ENCODE measurements around the gene PIH1D1. TPM values are rescaled to one million over a fixed set of nuclear protein-coding genes. Genes with fewer than 3 reads are reported as not detected.

PIH1D1 gene
- total RNA-seq, 1 donor from 2014 or later = 78.8 TPM

GRCh38 chr19:49403404-49404187 is 48.0 kb downstream of the PIH1D1 start:
- no peaks in the 10 kb centered on the region for H3K36me3 Mint-ChIP-seq (ENCODE audit: low read depth, unreplicated experiment)
- H3K9me3 Mint-ChIP-seq (ENCODE audit: unreplicated experiment) = no peaks in the 10 kb centered on the region
- DNase-seq (ENCODE audit: low spot score) = no peak
- H3K27ac Mint-ChIP-seq (ENCODE audit: unreplicated experiment) = no peak overlapping the region
- TF ChIP-seq CTCF (IDR thresholded peaks at IDR 0.05; ENCODE audit: unreplicated experiment) = no peak
- no peak overlapping the region for H3K4me3 Mint-ChIP-seq (ENCODE audit: unreplicated experiment)
- H3K4me1 Mint-ChIP-seq (ENCODE audit: unreplicated experiment) = peaks cover 15% of the 10 kb centered on the region
- H3K27me3 Mint-ChIP-seq (ENCODE audit: unreplicated experiment) = peaks cover 6% of the 10 kb centered on the region

DNA sequence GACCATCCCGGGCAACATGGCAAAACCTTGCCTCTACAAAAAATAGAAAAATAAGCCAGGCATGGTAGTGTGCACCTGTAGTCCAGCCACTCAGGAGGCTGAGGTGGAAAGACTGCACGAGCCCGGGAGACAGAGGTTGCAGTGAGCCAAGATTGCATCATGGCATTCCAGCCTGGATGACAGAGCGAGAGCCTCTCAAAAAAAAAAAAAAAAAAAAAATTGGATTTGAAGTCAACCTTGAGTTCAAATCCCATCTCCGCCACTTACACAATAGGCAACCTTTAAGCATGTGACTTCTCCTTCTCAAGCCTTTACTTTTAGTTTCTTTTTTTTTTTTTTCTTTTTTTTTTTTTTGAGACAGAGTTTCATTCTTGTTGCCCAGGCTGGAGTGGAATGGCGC is 51.6 kb downstream of the PIH1D1 start:
- Mint-ChIP-seq H3K4me3 (ENCODE audit: unreplicated experiment) (no peak overlapping the region), H3K9me3 (ENCODE audit: unreplicated experiment) (no peaks in the 10 kb centered on the region), H3K36me3 (ENCODE audit: low read depth, unreplicated experiment) (no peaks in the 10 kb centered on the region), H3K27ac (ENCODE audit: unreplicated experiment) (no peak overlapping the region), H3K27me3 (ENCODE audit: unreplicated experiment) (peaks cover 9% of the 10 kb centered on the region), H3K4me1 (ENCODE audit: unreplicated experiment) (peaks cover 14% of the 10 kb centered on the region)
- no peak for DNase-seq (ENCODE audit: low spot score)
- no peak for TF ChIP-seq CTCF (IDR thresholded peaks at IDR 0.05; ENCODE audit: unreplicated experiment)

DNA sequence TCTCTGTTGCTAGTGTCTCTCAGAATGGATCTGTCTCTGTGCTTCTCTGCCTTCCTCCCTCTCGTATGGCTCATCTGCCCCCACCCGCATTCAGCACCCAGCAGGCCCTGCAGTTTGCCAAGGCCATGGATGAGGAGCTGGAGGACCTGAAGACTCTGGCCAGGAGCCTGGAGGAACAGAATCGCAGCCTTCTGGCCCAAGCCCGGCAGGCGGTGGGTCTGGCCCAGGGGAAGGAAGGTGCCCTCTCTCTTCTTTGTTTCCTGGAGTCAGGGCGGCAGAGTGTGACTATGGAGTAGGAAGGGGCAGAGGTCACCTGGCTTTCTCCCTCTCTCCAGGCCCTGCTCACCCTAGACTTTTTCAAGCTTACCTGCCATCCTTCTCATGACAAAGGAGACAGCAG is 52.7 kb downstream of the PIH1D1 start:
- H3K4me3 Mint-ChIP-seq (ENCODE audit: unreplicated experiment) = no peak overlapping the region
- no peak for DNase-seq (ENCODE audit: low spot score)
- peaks cover 12% of the 10 kb centered on the region for H3K27me3 Mint-ChIP-seq (ENCODE audit: unreplicated experiment)
- TF ChIP-seq CTCF (IDR thresholded peaks at IDR 0.05; ENCODE audit: unreplicated experiment) = no peak
- no peaks in the 10 kb centered on the region for H3K9me3 Mint-ChIP-seq (ENCODE audit: unreplicated experiment)
- H3K36me3 Mint-ChIP-seq (ENCODE audit: low read depth, unreplicated experiment) = no peaks in the 10 kb centered on the region
- no peak overlapping the region for H3K27ac Mint-ChIP-seq (ENCODE audit: unreplicated experiment)
- H3K4me1 Mint-ChIP-seq (ENCODE audit: unreplicated experiment) = peaks cover 14% of the 10 kb centered on the region

DNA sequence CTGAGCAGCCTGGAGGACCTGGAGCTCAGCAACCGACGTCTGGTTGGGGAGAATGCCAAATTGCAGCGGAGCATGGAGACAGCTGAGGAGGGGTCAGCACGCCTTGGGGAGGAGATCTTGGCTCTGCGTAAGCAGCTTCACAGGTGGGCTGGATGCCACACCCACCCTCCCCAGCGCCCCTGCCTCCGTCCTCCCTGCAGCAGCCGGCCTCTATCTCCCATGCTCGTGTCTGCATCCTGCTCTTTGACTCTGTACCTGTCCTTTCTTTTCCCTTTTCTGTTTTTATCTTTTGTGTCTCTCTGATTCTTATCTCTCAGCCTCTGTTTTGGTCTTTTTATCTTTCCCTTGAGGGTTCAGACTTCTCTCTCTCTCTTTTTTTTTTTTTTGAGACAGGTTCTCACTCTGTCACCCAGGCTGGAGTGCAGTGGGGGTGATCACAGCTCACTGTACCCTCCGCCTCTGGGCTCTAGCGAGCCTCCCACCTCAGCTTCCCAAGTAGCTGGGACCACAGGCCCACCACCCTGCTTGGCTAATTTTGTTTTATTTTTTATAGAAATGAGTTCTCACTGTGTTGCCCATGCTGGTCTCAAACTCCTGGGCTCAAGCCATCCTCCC is 53.5 kb downstream of the PIH1D1 start:
- Mint-ChIP-seq H3K9me3 (ENCODE audit: unreplicated experiment) (no peaks in the 10 kb centered on the region), H3K4me3 (ENCODE audit: unreplicated experiment) (no peak overlapping the region), H3K27ac (ENCODE audit: unreplicated experiment) (no peak overlapping the region), H3K36me3 (ENCODE audit: low read depth, unreplicated experiment) (no peaks in the 10 kb centered on the region), H3K4me1 (ENCODE audit: unreplicated experiment) (peaks cover 7% of the 10 kb centered on the region), H3K27me3 (ENCODE audit: unreplicated experiment) (peaks cover 14% of the 10 kb centered on the region)
- no peak for TF ChIP-seq CTCF (IDR thresholded peaks at IDR 0.05; ENCODE audit: unreplicated experiment)
- no peak for DNase-seq (ENCODE audit: low spot score)
